SHP77 (cell line): Measurements from ENCODE around the gene PSMD1.

Source experiments
- DNase-seq, 2 experiments: peaks; one replicate each; lab custom pipeline; 2025; lab: John Stamatoyannopoulos, UW

The PSMD1 gene

DNA sequence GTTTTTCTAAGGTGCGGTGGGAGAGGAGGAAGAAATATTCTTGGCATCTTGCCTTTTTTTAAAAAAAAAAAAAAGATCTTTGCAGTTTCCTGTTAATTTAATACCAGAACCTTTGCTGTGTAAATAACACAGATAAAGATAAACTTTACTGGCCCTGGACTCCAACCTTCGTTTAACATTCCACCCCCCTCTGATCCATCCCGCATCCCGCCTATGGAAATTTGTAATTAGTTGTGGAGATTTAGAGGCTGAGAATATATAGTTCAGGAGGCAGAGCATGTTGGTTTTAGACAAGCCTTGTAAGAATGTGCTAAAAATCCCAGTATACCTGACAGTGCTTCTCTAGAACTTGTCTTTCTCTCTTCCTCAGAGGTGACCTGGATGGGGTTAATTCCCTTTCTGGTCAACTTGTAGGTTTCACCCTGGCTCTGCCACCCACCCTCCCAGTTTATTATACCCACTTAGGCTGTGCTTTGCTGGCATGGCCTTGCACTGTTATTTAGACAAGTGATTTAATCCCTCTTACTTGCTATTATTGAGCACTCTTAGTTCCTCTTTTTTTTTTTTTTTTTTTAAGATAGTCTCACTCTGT, 22.3 kb upstream of the PSMD1 start:
- DNase-seq = no peak

DNA sequence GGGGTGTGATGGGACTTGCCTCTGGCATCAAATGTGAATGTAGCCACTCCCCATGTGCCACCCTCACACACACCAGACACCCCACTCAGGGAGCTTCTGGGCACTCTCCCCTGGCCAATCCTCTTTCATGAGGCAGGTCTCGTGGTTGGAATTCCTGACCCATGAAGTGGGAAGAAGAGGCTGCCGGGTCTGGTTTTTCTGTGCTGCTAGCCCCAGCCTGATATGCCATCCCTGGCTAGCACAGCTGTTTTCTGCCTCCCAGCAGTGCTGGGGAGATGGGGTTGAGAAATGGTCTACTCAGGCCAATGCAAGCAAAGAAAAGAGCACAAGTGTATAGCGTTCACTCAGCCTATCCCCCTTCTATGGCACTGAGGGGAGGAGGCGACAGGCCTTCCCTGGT, 20.5 kb upstream of the PSMD1 start:
- DNase-seq = no peak

DNA sequence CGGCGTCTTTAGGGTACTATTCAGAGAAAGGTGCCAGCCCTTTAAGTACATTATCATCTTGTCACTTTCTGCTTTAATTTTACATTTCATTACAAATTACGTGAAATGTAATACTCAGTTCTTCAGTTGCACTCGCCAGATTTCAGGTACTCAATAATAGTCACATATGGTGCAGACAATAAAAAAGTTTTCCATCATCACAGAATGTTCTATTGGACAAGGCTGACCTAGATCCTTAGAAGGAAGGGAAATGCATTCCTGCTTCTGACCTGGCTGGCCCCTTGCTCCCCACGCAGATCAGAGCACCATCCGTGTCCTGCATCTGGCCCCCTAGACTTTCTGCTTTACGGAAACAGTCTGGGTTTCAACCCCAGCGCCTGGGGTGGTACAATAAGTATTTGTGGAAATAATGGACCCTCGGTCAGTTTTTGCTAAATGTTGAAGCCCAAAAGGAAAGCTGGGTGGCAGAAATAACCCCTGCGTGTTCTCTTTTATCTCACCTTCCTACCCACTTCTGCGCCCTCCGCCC, 20.0 kb upstream of the PSMD1 start:
- DNase-seq = no peak

DNA sequence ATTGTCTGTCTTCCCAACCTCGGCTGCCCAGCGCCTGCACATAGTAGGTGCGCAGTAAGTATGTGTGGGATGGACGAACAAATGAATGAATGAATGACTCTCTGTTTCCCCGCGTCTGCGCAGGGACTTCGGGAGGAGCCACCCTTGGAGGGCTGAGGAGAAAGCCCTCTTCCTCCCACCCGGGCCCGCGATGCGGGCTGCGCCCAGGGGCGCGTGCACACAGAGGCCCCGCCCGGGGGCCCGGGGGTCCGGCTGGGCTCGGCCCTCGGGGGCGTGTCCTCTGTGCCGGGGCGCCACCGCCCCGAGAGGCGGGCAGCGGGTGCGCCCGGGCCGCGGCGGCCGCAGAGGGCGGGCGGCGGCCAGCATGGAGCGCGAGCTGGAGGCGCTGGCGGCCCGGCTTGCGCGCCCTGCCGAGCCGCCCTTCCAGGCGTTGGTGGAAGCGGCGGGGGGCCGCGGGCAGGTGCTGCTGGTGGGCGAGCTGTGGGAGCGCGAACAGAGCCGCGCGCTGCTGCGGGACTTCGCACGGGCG, 19.4 kb upstream of the PSMD1 start, which contains the start of gene C2orf72:
C2orf72 (plus strand) TSS at position 322 of the 529 bp plus-strand sequence; CDS start at position 365, 43 bp downstream.
- DNase-seq = no peak

DNA sequence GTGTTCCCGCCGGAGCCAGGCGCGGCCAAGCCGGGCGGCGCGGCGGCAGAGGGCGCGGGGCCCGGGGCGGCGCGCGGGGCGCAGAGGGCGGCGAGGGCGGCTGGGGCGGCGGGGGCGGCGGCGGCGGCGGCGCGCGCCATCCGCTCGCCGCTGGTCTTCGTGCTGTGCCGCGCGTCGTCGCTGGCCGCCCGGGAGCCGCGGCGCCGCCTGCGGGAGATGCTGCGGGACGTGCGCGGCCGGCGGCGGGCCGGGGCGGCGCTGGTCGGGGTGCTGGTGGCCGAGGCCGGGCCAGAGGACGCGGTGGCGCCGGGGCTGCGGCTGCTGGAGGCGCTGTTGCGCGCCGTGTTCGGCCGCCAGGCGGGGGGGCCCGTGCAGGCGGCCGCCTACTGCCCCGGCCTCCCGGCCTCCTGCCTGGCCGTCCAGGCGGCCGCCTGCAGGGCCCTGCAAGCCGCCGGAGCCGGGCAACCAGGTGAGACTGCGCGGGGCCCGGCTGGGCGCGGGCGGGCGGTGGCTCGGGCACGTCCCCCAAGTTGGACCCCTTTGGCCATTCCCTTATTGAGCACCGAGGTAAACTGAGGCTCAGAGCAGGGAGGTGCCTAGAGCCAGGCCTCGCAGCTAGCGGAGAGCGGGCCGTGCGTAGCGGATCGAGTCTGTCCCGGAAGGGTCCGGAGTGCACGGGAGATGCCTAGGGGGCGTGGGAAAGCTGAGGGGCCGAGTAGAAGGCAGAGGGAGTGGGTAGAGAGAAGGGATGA, 18.8 kb upstream of the PSMD1 start:
- DNase-seq = no peak

DNA sequence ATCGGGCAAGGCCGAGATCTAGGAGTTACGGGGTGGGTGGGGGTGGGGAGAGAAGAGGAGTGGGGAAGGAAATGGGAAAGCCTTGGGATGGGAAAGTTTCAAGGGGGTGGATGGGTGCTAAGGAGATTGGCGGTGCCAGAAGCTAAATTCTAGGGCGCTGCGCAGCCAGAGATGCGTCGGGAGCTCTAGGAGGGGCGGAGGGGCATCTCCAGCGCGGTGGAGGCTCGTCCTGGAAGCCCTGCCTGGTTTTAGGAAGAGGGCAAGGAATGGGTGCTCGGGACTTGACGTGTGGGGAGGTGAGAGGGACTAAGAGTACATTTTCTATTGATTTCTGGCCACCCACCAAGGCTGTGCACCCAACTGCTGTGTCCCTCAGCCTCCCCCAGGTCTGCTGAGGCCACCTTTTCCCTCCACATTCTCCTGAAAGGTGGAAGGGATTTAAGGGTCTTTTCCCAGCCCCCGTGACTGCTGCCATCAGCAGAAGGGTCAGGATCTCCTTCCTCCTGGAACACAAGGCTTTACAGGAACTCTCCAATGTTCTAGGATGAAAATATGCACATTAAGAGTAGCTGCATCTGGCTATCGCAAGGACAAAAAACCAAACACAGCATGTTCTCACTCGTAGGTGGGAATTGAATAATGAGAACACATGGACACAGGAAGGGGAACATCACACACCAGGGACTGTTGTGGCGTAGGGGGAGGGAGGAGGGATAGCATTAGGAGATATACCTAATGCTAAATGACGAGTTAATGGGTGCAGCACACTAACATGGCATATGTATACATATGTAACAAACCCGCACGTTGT, 18.0 kb upstream of the PSMD1 start:
- no peak for DNase-seq

DNA sequence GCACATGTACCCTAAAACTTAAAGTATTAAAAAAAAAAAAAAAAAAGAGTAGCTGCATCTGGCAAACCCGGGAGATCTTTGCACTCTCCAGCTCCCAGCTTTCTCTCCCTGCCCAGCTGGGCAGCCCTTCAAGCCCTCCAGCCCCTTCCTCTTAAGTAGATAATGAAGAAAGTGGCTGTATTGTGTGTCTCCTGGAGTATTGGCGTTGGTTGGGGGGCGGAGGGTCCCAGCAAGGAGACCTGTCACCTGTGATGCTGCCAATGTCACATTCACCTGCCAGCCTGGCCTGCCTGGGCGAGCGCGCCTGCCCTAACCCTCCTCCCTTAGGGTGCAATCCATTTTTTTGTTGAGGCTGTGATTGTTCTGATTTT, 17.4 kb upstream of the PSMD1 start:
- no peak for DNase-seq

DNA sequence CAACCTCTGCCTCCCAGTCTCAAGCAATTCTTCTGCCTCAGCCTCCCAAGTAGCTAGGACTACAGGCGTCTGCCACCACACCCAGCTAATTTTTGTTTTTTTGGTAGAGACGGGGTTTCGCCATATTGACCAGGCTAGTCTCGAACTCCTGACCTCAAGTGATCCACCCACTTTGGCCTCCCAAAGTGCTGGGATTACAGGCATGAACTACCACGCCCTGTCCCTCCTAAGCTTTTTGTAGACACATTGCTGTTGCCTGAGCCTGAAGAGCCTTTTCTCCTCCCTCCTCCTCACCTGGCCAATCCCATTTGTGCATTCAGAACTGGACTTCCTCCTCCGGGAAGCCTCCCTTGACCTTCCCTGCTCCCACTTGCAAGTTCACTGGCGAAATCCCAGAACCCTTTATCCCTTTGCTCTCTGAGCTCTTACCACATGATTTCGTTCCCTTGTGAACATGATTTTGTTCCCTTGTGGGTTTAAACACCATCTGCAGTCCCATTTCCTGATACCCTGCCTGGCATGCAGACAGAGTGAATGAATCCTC, 16.8 kb upstream of the PSMD1 start:
- no peak for DNase-seq

DNA sequence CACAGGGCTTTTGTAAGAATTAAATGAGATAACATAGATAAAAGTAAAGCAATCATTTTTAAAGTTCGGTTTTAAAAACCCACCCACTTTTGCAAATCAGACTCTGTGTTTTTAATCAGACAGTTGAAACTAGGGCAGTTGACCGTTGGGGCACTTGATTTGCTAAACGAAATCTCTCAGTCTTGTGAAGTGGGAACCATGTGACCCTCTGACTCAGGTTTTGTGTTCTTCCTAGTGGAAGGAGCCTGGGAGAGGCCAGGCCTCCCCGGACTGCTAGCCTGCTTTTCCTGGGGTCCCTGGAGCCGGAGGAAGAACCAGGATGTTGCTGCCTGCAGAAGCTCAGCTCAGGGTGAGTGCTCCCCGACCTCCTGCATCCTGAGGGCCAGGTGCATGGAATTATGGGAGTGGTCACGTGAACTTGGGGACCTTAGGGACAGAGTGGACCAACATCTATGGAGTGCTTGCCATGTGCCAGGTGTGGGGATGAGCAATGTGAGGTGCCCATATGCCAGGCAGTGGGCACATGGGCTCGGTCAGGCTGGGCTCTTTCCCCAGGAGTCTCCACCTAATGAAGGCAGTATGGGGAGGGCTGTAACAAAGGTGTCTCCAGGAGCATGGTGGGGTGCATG, 15.5 kb upstream of the PSMD1 start:
- DNase-seq = no peak

DNA sequence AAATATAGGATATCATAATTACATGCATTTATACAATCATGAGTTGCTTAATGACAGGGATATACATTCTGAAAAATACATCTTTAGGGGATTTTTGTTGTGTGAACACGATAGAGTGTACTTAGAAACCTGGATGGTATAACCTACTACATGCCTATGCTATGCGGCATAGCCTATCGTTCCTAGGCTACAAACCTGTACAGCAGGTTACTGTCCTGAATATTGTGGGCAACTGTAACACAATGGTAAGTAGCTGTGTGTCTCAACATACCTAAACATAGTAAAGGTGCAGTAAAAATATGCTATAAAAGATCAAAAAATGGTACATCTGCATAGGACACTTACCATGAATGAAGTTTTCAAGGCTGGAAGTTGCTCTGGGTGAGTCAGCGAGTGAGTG, 12.9 kb upstream of the PSMD1 start:
- DNase-seq = no peak

DNA sequence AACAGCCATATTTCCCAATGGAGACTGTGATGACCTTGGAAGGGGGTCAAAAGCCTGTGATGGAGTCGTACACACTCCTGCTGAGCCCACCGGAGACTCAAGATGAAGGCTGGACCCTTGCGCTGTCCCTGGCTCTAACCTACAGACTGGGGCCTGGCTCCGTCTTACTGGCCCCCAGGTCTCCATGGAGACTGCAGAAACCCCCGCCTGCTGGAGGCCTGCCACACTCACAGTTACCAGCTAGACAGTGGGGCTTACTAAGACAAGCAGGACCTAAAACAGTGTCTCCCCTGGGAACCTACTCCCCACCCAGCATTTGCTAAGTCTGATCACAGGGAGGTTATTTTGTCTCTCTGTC, 9.8 kb upstream of the PSMD1 start:
- DNase-seq = no peak

DNA sequence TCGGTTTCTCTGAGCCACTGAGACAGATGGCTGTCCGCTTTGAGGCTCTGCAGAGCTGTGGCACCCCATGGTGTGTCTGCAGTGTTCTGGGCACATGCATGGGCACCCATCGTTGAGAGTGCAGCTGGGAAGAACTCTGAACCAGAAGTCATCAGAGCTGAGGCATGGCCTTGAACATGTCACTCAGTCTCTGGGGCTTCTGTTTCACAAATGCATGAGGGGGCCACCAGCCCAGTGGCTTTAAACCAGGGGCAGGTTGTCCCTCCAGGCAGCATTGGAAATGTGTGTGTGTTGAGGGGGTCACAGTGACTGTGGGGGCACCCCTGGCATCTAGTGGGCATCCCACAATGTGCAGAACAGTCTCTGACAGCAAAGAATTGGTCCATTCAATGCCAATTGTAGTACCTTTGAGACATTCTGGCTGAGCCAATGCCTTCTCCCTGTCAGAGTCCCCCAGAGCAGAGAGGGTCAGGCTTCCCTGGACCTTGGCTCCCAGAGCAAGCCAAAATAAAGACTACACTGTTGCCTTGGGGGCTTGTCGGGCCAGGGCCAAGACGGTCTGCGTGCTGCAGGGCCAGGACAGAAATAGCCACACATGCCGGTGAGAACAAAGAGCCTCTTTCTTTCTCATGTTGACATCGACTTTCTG, 9.3 kb upstream of the PSMD1 start:
- no peak for DNase-seq

DNA sequence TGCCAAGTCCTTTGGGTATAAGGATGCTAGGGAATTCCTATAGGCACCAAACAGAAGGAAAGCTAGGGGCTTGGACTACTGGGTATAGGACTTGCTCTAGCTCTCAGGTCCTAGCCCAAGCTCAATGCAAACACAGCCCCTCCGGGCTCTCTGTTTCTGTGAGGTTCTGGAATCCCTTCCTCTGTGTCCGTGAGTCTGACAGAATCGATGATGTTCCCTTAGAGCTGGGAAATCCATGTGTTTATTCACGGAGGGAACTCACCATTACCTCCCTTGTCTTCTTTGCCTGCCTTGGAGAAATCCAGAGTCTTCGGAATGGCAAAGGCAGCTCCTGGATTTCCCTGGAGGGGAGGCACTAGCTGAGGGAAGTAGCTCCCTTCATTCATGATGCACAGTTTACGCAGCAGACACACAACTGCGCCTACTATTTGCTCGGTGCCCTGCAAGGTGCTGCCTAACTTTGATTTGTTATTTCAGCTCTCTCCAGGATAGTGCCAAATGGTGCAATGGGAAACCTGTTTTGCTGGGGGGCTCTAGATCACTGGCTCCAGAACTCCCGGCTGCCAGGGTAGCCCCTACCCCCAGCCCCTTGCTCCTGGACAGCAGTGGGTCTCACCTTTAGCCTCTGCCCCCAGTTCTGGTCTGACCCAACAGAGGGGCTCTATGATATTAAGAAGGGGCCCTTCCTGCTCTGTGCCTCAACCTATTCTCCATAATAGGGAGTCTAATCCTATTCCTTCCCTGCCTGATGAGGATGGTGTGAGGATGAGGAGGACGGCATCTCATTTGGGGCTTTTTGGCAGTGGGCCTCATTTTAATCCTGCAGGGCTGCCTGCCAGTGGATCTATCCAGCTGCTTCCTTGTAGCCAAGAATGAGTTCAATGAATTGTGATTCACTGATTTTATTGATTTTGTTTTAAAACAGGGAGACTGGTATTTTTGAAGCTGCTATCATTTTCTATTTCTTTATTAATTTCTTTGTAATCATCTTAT, 8.4 kb upstream of the PSMD1 start:
- DNase-seq = no peak

DNA sequence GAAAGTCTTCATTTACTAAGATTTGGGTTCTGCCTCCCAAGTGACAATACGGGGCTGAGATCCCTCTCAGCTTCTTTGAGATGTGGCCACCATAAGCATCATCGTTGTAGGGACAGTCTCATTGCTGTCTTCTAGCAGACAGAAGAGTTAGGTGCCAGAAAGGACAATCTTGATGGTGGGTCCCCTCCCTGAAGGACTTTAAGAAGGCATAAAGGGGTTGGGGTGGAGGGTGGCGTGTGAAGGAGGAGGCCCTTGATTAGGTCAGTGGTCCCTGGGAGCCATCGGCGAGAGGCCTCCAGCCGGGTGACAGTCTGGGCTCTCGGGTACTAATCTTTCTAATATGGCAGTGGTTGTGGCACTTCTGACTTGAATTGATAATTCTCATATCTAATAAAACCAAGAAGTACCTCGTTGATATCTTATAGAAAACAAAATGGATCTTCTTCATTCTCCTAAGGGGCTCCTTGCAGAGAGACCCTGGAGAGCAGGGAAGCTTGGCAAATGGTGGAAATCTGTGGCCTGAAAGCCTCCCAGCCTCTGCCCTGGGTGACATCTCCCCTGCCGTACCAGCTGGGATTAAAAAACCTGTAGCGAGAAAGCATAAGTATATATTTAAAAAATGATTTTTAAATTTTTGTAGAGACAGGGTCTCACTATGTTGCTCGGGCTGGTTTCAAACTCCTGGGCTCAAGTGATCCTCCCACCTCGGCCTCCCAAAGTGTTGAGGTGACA, 7.2 kb upstream of the PSMD1 start:
- no peak for DNase-seq

DNA sequence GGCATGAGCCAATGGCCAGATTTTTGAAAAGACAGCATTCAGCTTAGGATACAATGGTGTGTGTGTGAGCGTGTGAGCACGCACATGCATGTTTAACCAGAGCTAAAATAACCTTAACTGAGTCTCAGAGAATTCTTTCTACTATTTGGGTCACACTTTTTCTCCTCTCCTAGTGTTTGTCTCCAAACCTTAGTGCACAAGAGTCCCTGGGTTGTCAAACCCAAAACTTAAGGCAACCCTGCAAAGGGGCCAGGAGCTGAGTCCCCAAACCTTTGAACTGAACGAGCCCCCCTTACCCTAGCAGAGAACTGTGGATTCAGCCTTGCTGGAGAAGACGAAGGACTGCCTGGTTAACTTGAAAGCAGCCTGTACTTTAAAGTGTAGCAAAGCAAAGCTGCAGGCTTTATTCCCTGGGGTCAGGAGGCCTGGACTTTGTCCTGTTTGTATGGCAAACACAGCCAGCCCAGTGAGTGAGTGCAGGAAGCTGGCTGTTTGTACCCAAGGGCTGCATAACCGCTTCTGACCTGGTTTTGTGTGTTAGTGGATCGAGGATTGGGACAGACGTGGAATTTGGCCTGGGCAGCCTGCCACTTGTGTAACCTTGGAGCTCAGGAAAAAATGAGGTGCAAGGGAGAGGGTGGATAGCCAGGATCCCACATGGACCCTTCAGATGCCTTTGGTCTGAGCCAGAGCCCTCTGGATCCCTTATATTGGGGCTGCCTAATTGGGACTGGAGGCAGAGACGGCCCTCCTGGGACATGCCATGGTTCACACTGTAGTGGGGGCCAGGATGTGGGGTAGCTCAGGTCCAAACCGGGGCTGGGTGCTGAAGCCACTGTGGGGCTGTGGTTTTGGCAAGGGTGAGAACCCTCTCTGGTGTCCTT, 6.4 kb upstream of the PSMD1 start:
- no peak for DNase-seq

DNA sequence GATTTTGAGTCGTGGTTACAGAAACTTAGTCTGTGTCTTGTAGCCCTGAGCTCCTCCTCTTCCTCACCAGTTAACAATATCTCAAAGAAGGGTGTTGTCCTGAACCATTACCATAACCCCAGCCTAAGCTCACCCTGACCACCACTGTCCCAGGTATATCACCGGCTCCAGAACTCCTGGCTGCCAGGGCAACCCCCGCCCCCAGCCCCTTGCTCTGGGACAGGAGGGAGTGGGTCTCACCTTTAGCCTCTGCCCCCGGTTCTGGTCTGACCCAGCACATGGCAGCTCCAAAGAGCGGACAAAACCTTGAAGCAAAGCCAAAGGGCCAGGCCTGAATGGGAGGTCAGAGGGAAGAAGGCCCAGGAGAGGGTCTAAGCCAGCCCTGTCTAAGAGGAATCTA, 5.6 kb upstream of the PSMD1 start:
- DNase-seq = no peak

DNA sequence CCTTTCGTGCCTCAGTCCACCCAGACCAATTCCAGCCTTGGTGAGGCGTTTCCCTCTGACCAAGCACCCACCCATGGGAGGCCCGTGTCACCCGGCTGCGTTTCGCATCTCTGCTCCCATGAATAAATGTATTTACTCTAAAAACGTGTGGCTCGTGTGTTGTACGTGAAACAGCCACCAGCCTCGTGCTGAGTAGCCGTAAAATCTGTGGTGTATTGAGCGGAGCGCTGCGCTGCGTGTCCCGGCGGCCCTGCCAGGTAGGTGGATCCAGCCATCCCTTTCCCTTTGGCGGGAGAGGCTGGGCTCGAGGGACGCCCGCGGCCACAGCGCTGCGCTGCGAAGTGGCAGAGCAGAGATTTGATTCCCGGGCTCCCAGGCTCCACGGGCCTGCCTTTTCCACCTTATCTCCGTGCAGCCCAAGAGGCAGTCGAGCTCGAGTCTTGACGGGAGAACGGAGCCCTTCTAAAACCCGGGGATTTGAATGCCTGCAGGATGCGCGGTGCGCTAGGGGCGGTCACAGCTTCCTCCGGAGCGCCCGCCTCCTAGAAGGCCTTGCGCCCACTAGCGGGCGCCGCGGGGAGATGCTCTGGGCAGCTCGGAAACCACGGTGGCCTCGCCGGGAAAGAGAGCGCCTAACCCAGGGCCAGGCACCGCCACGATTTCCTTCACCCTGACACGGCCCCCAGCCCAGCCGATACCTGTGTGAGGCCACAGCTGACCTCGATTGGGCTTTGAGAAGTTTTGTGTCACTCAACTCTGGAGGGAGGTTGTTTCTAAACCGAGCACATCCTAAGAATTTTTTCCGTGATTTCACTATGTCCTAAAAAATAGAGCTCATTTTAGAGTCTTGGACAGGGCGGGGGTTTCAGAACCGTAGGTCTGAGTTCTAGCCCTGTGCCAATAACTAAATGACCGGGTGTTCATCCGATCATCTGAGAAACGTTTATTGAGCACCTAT, 3.9 kb upstream of the PSMD1 start:
- peak; percentile 75 to 89 for DNase-seq
